Endothelial cell of umbilical vein (primary cell): ENCODE measurements around the gene LMO1.

Experiments
- CTCF ChIP-seq, 2 donors: IDR thresholded peaks; 1 replicate in 1 of 2; 2 replicates in 1 of 2; pipeline ENCODE4 v1.5.1; 2011; ENCODE audit warnings: low read length in 2 of 2, mild to moderate bottlenecking in 2 of 2, moderate library complexity in 2 of 2, control low read depth in 1 of 2, inconsistent platforms in 1 of 2, low read depth in 1 of 2; ENCODE audit not compliant: insufficient read depth in 1 of 2; ENCODE audit errors: extremely low read depth in 1 of 2
- EZH2 ChIP-seq: IDR thresholded peaks from 2 replicates; pipeline ENCODE4 v1.6.1; 2012; ENCODE audit warnings: borderline replicate concordance, low read depth, mild to moderate bottlenecking, moderate library complexity, low read length, inconsistent platforms; ENCODE audit not compliant: severe bottlenecking
- FOS ChIP-seq: IDR thresholded peaks from 2 replicates; pipeline ENCODE4 v1.6.1; 2011; ENCODE audit warnings: mild to moderate bottlenecking, low read length, moderate library complexity, borderline replicate concordance; ENCODE audit not compliant: insufficient read depth
- GATA2 ChIP-seq: IDR thresholded peaks from 2 replicates; pipeline ENCODE4 v1.7.0; 2011; ENCODE audit warnings: low read depth, mild to moderate bottlenecking, moderate library complexity, mixed read lengths, low read length; ENCODE audit not compliant: insufficient read length, insufficient read depth
- MYC ChIP-seq: IDR thresholded peaks from one replicate; pipeline ENCODE4 v1.6.1; 2011; ENCODE audit warnings: mild to moderate bottlenecking, low read depth, low read length
- POLR2A ChIP-seq: IDR thresholded peaks from 2 replicates; pipeline ENCODE4 v1.6.1; 2012; ENCODE audit warnings: low read depth, mild to moderate bottlenecking, control low read depth, low read length
- POLR2AphosphoS5 ChIP-seq: IDR thresholded peaks from 2 replicates; pipeline ENCODE4 v1.6.1; 2012; ENCODE audit warnings: low read depth, mild to moderate bottlenecking, control low read depth, low read length, moderate library complexity; ENCODE audit not compliant: insufficient read depth

- TF ChIP-seq CTCF (IDR thresholded peaks at IDR 0.05; ENCODE audit: extremely low read depth in 1 of 2, insufficient read depth in 1 of 2, low read depth in 1 of 2, low read length in 2 of 2), result no peak
- no peak for TF ChIP-seq EZH2
- TF ChIP-seq FOS, result no peak
- TF ChIP-seq POLR2A, result no peak
- TF ChIP-seq POLR2AphosphoS5, result no peak
- TF ChIP-seq GATA2, result no peak
- no peak for TF ChIP-seq MYC
These were observed 85.4 kb downstream of the LMO1 start for GRCh38 chr11:8178297-8178696.
